Measurements from ENCODE around the gene CBX1. TPM values are rescaled to one million over a fixed set of nuclear protein-coding genes. Genes with fewer than 3 reads are reported as not detected.
A peak's percentile ranks its signal among the peaks of the same experiment; 100 is the strongest.

Gene CBX1
- total and polyA plus RNA-seq, 2 of the 4 experiments (the other 2 are of a cell fraction), result 35.0 to 54.9 TPM

DNA sequence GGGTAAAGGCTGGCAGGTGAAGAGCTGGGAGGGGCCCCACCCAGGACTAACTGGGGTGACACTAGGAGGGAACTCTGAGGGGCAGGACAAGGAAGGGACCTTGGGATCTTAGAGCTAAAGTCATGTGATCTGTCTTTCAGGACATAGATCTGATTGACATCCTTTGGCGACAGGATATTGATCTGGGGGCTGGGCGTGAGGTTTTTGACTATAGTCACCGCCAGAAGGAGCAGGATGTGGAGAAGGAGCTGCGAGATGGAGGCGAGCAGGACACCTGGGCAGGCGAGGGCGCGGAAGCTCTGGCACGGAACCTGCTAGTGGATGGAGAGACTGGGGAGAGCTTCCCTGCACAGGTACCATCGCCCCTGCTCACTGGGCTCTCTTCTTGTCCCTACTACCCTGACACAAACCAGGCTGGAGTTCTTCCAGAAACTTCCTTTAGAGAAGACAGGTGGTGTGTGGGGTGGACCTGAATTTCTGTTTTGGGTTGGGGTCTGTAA is 45.0 kb downstream of the CBX1 start:
- ATAC-seq (ENCODE audit: low read depth), result no peak
- peak overlapping the region; percentile 86 for H3K23ac ChIP-seq (ENCODE audit: low read depth, low read length)
- H2BK15ac ChIP-seq (ENCODE audit: low read depth, low read length), result peak overlapping the region; percentile 78; the same call in 1 of the 3 replicates
- DNase-seq, result no peak
- dilution Hi-C loops (cut with HindIII; ENCODE audit: low sequenced_read_pairs, unreplicated experiment) (no loop called here), intact Hi-C loops (cut with micrococcal nuclease) (no loop called here), in situ Hi-C loops (cut with MboI; ENCODE audit: low sequenced_read_pairs) (no loop called here)
- peak overlapping the region; percentile 14; the same call in 1 of the 2 replicates for H4K5ac ChIP-seq (ENCODE audit: low read depth, low read length)
- TF ChIP-seq CHD1 (IDR thresholded peaks at IDR 0.05; ENCODE audit: low read depth, low read length) (no peak), FOS (IDR thresholded peaks at IDR 0.05; ENCODE audit: low read depth, low read length) (no peak), MXI1 (IDR thresholded peaks at IDR 0.05; ENCODE audit: borderline replicate concordance, low read depth, low read length) (no peak), MAFK (IDR thresholded peaks at IDR 0.05; ENCODE audit: low read depth, low read length) (no peak), RCOR1 (IDR thresholded peaks at IDR 0.05; ENCODE audit: insufficient replicate concordance, low read length) (no peak)
- H3K79me1 ChIP-seq (ENCODE audit: low read depth in 1 of 2, low read length in 2 of 2), result peaks cover 44 to 96% of the 10 kb centered on the region in 2 experiments
- peak overlapping the region; percentile 96 for H2BK120ac ChIP-seq (ENCODE audit: low read depth, low read length)
- peak overlapping the region; percentile 61 to 91; a peak in 3 of 4 replicates for H4K8ac ChIP-seq (ENCODE audit: low read depth in 2 of 2, low read length in 2 of 2)
- H3K4ac ChIP-seq (ENCODE audit: low read depth, low read length), result peak overlapping the region; percentile 98
- peak overlapping the region; percentile 42 for H2BK5ac ChIP-seq (ENCODE audit: low read depth, low read length, poor library complexity, severe bottlenecking)
- ChIA-PET CTCF (interaction anchor here (0.7 to 1.0 kb wide), 2 partner anchors 12 to 71 kb away, joined by 3 to 6 read pairs; no protein-coding TSS in a partner anchor), POLR2A (ENCODE audit: unreplicated experiment) (no interaction called here)
- peaks cover 44% of the 10 kb centered on the region for H3K4me1 ChIP-seq (ENCODE audit: control insufficient read depth, insufficient read depth, low read length)
- H3K4me2 ChIP-seq (ENCODE audit: low read depth, low read length), result no peak overlapping the region
- peak overlapping the region; percentile 95 for H3K14ac ChIP-seq (replicated peaks; ENCODE audit: low read depth, low read length)
- peak overlapping the region; percentile 65; the same call in 1 of the 2 replicates for H3K9ac ChIP-seq (ENCODE audit: low read depth, low read length)
- peak overlapping the region; percentile 53 for H2AFZ ChIP-seq (replicated peaks; ENCODE audit: low read length, poor library complexity)
- H3K9me3 ChIP-seq (ENCODE audit: control insufficient read depth, insufficient read depth, low read length), result no peaks in the 10 kb centered on the region
- peak overlapping the region; percentile 38; the same call in 1 of the 2 replicates for H3K56ac ChIP-seq (ENCODE audit: extremely low read depth, insufficient read depth, low read length)
- no peak overlapping the region for H3K4me3 ChIP-seq (ENCODE audit: insufficient read depth, low read depth, low read length)
- peak overlapping the region; percentile 94 for H2AK5ac ChIP-seq (ENCODE audit: low read depth, low read length)
- H3K36me3 ChIP-seq (ENCODE audit: control insufficient read depth, insufficient read depth, low read length), result peaks cover 74% of the 10 kb centered on the region
- peak overlapping the region; percentile 28; the same call in 1 of the 2 replicates for H3K18ac ChIP-seq (ENCODE audit: low read depth, low read length)
- WGBS, 2 experiments (ENCODE audit: extremely low coverage in 2 of 2, insufficient read length in 1 of 2), result 89% methylated on average over 2 of the region's 10 CpGs; no CpG with 5 or more reads in 1 of the 2 experiments
- peak overlapping the region; percentile 94 for H2AK9ac ChIP-seq (replicated peaks; ENCODE audit: low read depth, low read length, poor library complexity)
- H3K9me1 ChIP-seq (ENCODE audit: insufficient read depth, low read length), result peaks cover 46% of the 10 kb centered on the region
- no peaks in the 10 kb centered on the region for H3K27me3 ChIP-seq (ENCODE audit: control insufficient read depth, insufficient read depth, low read length)
- H4K20me1 ChIP-seq (ENCODE audit: insufficient read depth, low read length), result peaks cover 48% of the 10 kb centered on the region
- H2BK20ac ChIP-seq (ENCODE audit: low read depth, low read length), result peak overlapping the region; percentile 92
- no TSS peak for BruUV-seq (replicated peaks)
- peak overlapping the region; percentile 93 for H4K91ac ChIP-seq (ENCODE audit: insufficient read depth, low read depth, low read length)
- H3K27ac ChIP-seq (ENCODE audit: insufficient read depth, low read length), result peak overlapping the region; percentile 68; the same call in 1 of the 2 replicates
